ENCODE measurements around the gene C1orf198.

The C1orf198 gene, protein sequence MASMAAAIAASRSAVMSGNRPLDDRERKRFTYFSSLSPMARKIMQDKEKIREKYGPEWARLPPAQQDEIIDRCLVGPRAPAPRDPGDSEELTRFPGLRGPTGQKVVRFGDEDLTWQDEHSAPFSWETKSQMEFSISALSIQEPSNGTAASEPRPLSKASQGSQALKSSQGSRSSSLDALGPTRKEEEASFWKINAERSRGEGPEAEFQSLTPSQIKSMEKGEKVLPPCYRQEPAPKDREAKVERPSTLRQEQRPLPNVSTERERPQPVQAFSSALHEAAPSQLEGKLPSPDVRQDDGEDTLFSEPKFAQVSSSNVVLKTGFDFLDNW

DNA sequence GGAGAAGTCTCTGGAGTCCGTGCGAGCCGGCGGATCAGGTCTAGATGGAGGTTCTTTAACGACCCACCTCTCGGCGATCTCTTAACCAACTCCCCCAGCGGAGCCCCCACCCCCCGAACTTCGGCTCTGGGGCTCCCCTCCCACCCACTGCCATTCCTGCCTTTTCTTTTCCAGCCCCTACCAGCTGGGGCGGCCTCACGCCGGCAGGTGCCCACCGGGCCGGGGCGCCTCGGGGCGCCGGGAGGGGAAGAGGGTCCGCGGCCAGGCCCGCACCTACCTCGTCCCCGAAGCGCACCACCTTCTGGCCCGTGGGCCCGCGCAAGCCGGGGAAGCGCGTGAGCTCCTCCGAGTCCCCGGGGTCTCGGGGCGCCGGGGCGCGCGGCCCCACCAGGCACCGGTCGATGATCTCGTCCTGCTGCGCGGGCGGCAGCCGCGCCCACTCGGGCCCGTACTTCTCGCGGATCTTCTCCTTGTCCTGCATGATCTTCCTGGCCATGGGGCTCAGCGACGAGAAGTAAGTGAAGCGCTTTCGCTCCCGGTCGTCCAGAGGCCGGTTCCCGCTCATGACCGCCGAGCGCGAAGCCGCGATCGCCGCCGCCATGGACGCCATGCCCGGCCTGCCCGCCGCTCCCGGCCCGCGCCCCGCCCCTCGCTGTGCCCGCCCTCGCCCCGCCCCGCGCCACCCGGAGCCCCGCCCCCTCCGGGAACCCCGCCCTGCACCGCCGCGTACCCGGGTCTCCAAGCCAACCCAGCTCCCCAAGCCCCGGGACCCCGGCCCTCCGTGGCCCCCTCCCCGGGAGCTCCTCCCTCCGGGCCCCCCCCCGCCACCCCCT lies at the start of gene C1orf198:
TSS of gene C1orf198 (minus strand) at position 619 of the 833 bp plus-strand sequence. CDS start at position 610, 9 bp downstream.
- peak; percentile 59 for DNase-seq

DNA sequence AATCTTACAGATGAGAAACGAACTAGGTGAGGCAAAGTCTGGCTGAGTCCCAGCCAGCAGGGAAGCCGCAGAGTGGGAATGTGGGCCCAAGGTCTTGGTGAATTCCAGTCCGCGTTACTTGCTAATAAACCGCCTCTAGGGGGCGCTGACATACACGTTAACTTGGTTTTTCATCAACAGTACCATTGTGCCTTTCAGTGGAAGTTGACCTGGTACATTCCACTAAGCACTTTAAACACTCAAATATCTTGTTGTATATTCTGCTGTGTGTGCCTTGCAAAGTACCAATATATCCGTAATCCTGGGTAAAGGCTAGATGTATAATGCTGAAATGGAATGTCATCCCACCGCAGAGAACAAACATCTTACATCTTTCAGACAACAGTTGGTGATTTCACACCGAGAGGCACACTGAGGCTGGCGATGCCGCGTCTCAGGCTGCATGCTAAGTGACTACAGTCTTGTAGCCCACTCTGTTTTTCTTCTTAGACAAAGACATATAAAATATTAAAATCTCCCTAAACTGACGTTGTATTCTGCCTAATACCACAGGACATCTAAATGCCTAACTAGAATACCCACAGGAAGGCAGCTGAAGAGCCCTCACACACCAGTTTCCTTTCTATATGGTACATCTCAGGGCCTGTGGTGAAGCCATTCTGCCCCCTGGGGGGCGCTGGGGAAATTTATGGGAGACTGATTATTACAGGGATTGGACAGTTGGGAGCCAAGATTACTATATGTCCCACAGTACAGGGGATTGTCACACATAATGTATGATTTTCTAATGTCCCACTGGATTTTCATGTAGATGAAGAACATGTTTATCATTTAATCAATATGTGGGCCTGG lies 49.2 kb upstream of the C1orf198 start:
- DNase-seq = peak; percentile 59

DNA sequence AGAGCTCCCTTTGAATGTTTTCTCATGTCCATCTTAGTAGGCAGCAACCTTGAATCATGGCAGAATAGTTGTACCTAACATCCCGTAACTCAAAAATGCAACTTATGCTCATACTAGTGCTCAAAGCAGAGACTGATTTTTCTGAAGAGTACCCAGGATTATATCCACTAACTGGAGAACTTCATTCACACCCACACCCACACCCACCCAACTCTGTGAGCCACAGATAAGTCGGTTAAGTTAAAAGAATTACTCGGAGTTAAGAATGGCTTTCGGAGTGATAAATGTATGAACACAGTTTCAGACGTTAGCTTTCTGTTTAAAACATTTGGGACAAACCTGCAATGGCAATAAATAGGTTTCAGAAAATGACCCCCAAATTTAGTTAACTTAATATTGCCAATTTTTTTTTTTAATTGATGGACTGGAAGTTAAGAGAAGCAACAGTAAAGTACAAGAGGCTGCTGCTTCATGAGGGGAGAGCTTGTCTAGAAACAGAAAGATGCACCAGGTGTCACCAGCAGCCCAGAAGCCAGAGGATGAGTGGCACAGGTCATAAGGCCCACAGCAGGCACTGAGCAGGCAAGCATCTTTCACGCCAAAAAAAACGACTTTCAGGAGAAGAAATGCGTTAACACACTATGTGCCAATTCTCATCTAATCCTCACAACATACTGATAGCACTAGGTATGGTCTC lies 48.4 kb upstream of the C1orf198 start:
- DNase-seq = no peak

DNA sequence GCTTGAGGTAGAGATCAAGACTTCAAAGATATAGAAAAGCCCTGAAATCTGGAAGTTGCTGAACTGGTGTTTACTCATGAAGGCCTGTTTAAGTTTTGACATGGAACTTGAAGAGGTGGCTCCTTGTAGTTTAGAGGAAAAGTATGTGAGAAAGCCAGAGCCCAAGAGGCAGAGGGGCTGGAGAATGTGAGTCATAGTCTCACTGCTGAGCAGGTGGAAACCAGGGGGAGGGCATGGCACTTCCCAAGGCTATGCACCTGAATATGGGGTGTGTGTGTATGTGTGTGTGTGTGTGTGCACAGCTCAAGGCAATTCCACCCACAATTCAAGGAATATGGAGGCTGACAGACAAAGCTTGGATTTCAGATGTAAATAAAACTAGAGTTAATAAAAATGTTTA lies 46.8 kb upstream of the C1orf198 start:
- no peak for DNase-seq

DNA sequence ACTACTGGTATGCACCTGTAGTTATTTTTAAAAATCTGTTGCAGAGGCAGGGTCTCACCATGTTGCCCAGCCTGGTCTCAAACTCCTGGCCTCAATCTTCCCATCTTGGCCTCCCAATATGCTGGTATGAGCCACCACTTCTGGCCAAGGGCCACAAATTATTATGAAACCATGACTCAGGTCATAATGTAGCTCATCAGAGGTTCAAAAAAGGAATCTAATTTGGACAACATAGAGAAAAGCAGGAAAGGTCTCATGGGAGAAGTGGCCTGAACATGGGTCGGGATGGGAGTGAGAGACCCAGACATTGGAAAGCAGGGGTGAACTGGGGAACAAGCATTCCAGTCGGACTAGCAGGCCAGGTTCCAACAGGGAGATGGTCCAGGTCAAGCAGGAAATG lies 45.2 kb upstream of the C1orf198 start:
- DNase-seq = no peak

DNA sequence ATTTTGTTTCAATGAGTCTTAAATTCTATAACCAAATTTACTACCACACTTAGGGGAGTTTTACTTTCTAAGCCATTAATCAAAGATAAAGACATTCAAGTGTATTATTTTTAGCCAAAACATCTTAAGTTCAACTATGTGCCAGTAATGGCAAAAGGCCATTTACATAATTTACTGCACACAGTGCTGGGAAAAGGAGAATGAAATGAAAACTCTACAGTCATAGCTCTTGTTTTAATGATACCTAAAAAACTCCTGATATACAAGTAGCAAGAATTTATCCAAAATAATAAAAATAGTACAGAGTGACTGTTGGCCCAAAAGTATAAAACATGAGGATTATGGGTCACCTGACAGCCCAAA lies 42.4 kb upstream of the C1orf198 start:
- DNase-seq = no peak

DNA sequence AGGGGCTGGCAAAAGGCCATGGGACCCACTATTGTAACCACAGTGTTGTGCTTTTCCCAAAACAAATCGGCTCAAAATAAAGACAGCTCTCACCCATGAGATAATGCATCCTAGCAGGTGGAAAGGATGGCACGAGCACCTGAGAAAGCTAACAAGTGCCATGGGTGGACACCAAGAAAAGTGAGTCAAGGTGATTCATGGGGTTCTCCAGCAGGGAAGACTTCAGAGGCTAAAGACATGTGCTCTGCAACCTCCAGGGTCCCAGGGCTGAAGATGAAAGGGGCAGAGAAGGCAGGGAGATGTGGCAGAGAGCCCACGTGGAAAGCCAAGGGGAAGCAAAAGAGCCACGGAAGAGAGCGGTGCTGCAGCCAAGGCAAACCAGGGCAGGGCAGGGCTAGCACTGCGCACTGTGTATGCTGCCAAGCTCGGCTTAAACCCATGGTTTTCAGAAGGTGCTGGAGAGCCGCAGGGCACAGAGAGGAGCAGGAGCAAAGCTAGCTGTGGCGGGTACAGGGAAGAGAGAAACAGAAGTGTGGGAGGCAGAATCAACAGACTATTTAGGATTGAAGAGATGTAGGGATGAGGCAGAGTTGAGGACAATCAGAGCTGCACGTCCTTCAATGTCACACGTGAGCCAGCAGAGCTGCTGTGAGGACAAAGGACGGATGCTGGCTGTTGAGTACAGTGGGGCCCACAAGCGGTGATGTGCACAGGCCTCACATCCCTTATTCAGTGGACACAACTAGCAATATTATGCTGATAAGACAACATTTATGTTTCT lies 41.8 kb upstream of the C1orf198 start:
- DNase-seq = no peak

DNA sequence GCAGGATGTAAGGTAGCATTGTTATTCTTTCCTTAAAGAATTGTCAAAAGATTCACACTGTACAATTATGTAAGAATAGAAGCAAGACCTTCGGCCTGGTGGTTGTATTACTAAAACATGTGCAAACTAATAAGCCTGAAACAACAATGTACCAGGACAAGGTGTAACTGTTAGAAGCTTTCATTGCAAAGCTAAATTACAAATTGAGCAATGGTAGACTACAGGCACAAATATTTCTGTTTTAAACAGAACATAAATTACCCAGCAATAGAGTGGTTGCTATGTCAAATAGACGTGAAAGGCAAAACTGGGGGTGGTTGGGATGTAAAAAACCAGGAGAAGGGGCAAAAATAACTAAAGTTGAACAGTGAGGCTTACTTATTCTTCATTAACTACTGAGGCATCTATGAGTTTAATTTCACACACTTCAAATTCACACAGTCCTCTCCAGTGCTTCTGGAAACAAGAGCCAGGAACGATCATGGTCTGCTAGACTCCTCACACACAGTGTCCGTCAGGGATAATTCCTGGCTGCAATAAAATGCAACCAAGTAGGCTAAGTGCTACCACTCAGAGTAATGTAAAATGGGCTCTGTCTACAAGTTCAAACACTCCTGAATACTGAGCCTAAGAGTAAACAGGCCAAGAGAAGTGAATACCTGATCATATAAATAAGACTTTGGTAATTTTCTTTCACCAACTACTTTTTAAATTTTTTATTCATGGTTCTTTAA lies 39.3 kb upstream of the C1orf198 start:
- DNase-seq = no peak

DNA sequence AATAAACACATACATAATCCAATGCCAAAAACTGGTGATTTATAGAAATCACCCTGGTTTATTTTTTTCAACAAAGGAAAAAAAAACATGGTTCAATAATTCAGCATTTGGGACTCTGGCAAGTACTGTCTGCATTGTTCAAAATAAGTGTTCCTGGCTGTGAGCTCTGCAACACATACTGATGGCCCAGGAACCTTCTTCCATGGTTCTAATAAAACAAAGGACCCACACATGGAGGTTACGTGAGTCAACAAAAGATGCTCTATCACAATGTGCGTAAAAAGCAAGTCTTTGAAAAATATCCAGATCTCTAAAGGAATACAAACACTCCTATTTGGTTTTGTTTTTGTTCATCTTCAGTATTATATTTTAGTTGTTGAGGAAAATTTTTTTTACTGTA lies 37.9 kb upstream of the C1orf198 start:
- no peak for DNase-seq

DNA sequence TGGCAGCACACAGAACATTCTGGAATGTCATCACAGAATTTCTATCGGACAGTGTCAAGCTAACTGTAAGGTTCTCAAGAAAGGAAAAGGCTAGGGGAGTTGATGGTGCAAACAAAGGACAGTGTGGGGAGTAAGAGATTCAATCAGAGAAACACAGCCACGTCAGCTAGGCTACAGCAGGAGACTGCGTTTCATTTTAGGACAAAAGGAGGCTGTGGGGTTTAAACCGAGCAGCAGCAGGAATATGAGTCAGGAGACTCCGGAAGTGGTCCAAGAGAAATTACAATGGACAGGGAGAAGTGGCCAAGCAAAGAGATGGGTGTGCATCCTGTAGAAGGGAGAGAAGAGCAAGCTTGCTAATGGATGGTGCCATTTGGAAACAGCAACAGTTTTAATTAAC lies 37.4 kb upstream of the C1orf198 start:
- no peak for DNase-seq

DNA sequence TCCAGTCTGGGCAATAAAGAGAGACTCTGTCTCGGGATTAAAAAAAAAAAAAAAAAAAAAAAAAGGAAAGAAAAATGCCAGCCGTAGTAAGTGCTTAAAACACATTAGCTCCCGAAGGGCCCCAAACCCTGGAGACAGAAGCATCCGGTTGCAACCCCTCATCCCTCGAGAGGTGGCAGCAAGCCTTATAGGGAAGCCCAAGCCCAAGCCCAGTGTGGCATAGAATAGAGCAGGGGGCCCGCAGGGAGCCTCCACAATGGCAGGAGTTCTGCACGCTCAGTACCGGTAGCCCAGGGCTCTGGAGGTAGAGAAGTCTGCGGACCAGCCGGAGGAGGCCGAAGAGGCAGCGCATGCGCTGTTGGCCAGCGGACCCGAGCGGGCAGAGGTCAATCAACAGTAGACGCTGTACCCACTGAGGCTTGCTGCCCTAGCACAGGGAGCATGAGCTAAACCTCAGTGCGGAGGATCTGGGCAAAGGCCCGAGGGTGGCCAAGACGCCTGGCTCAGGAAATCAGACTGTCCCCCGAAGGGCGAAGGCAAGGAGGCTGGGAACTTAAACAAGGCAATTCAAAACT lies 34.1 kb upstream of the C1orf198 start:
- DNase-seq = no peak

DNA sequence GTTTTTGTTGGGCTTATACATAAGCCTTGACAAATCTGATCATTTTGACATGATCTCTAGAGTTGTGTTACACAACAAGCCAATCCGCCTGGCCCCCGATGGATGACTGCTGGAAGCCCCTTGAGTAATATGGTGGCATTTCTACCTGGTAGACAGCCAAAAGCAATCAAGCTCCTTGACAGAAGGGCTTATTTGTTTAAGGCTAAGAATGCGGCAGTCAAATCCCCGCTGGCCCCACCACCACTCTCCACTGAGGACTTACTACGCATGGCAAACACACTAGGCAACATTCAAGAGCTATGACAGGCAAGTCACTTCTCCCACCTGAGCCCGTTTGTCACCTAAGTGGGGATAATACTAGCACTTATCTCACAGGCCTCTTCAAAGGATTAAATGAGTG lies 33.4 kb upstream of the C1orf198 start:
- DNase-seq = no peak

DNA sequence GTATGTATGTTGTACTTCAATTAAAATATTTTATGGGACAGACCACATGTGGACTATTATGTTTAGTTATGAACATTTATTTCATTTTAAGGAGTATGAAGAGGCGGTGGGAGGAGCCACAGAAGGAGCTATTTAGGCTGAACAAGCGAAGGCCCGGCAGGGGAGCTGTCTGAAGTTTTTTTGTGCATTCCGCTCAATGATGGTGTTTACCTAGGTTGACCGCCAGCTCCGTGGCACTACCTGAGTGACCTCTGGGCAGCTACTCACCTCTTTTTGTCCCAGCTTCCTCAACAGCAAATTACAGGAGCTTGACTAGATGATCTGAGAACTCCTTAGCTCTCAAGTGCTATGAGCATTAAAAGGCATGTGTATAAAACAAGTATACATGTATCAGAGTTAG lies 32.7 kb upstream of the C1orf198 start:
- no peak for DNase-seq

DNA sequence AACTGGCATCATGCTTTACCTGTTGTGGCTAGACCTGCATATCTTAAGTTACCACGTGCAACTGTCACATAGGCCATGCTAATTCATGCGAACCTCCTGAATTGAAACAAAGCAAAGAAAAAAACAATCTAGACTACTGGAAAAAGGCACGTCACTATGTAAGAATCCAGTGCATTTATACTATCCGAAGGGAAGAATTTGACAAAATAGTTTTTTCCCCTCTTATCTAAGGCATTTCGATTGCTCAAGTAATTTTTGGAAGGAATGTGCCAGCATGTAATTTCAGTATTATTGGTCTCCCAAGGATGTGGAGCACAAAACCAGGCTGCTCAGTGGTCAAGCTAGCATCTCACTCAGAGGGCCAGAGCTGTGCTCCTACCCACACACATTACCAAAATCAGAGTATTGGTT lies 31.5 kb upstream of the C1orf198 start:
- no peak for DNase-seq

DNA sequence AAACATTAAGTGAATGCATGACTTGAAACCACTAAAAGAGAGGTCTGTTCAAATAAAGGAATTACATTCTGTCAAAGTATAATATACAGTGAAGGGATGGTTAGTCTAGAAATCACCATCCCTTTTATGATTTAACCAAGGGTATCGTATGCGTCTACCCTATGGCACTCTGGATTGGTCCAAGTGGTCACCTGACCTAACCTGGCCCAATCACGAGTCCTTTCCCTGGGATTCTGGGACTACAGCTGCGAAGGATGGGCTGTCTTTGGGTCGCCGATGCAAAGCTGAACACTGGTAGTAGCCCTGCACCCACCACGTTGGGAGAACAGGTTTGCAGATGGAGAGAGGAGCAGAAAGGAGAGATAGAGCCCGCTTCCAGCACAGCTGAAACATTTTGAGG lies 30.4 kb upstream of the C1orf198 start:
- DNase-seq = no peak

DNA sequence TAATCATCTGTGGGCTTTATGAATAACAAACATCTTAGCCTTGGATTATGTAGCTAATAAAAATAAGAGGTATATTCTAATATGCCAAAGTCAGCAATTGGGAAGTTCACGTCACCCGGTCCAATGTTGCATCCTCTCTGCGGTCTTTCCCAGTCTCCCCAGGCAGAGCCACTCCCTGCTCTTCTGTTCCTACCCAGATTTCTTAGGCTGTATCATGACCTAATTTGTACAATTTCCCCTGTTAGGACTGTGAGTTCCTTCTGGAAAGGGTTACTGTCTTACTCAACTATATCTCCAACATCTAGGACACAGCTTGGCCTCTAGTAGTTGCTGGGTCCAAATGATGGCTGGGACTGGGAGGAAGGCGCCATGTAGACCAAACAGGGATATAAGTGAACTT lies 29.8 kb upstream of the C1orf198 start:
- DNase-seq = no peak

DNA sequence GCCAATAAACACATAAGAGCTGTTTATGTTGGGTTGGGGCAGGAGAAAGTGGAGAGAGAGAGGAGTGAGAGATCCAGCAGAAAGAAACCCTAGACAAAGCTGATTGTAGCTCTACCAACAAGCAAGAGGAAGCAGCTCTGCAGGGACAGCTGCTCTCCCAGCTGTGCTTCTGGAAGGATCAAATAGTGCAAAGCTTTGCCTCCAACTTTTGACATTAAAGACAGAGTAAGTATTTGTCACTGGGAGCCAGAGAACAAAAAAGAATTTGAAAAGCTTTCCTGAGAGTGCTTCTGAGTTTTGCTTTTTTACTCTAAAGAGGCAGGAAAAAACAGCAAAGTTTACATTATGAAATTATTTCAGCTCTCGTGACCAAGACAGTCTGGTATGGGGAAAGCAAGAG lies 28.5 kb upstream of the C1orf198 start:
- no peak for DNase-seq

DNA sequence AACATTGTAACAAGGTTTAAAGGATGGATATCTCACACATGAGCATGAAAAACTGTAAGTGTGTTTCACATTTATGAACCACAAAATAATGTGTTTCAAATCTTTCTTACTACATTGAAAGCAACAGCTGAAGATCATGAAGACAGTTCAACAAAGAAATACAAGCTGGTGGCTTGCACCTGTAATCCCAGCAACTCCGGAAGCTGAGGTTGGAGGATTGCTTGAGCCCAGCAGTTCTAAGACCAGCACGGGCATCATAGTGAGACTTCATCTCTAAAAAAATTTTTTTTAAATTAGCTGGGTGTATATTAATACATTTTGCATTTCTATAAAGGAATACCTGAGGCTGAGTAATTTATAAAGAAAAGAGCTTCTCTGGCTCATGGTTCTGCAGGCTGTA lies 27.1 kb upstream of the C1orf198 start:
- no peak for DNase-seq

DNA sequence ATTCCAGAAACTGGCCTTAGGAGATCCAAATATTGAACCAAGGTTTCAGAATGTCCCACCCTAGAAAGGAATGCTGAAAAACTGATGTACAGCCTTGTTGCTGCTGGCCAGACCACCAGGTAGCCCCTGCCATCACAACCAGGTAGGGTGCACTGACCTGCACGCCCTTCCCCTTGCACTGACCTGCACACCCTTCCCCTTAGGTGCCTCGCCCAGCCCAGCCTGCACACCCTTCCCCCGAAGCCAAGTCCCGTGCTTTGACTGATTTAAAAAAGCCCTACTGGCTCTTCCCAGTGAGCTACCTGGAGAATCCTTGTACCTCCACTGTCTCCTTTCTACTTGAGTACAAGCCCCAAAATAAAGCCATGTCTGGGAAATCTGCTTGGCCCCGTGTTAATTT lies 26.3 kb upstream of the C1orf198 start:
- DNase-seq = no peak

DNA sequence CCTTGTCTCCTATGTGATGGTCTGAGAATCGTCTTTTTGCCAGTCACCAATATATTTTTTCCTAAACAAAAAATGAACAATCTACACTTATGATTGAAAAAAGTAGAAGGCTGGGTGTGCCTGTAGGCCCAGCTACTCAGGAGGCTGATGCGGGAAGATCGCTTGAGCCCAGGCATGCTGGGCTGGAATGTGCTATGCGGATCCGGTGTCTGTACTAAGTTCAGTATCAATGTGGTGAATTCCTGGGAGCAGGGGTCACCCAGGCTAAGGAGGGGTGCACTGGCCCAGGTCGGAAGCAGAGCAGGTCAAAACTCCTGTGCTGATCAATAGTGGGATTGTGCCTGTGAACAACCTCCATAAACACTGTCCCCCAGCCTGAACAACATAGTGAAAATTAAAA lies 25.7 kb upstream of the C1orf198 start:
- DNase-seq = no peak

DNA sequence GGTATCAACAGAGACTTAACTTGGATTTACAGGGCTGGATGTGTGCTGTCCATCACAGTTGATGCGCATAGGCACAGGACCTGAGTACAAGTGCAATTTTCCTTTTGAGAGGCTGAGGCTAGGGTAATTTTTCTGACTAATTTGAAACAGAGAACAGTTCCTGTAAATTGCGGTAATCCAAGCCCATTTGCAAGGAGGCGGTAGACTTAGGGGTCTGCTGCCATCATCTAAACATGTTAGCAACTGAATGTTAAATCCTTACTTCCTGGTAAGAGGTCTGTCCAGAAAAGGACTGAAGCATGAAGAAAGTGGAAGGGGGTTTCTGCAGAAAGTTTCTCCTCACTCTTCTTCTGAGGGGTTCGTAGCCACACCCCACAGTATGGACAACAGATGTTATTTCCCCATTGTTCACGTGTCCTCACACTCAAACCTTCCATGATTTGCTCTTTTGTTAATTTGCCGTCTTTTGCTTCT lies 23.7 kb upstream of the C1orf198 start:
- no peak for DNase-seq

Measured in stimulated activated CD4-positive, alpha-beta T cell treated with anti-CD3 and anti-CD28 coated beads, Interleukin-1b, Interleukin-23, amount 100 ng/mL, for 48 hours (primary cell).